Mesenteric fat pad (tissue), 1 donor: Measurements from ENCODE around the gene OPCML. TPM values are rescaled to one million over a fixed set of nuclear protein-coding genes. Genes with fewer than 3 reads are reported as not detected.

Experiments used
- DNase-seq: peaks from one replicate; pipeline ENCODE4 v3.0.0-alpha.2; 2020; ENCODE audit warnings: low spot score
- total RNA-seq: library from RNA; stranded (reverse); fragmentation: NEBNext Ultra II Directional; extraction: Animal tissue kit (Norgen Biotek cat#: 25700); gene quantifications from one replicate; pipeline ENCODE4 v1.2.1, GENCODE V29; 2021
- donor health status: DM: yes; HTN: yes; CAD: no.

Gene OPCML
- total RNA-seq, 1 donor from 2014 or later = 0.39 TPM

- no peak for DNase-seq
These were observed 887.6 kb downstream of the OPCML start for GRCh38 chr11:132644520-132645239.

- no peak for DNase-seq
These were observed 889.1 kb downstream of the OPCML start for GRCh38 chr11:132643239-132643638.

- no peak for DNase-seq
These were observed 891.3 kb downstream of the OPCML start for GRCh38 chr11:132640952-132641351.

DNA sequence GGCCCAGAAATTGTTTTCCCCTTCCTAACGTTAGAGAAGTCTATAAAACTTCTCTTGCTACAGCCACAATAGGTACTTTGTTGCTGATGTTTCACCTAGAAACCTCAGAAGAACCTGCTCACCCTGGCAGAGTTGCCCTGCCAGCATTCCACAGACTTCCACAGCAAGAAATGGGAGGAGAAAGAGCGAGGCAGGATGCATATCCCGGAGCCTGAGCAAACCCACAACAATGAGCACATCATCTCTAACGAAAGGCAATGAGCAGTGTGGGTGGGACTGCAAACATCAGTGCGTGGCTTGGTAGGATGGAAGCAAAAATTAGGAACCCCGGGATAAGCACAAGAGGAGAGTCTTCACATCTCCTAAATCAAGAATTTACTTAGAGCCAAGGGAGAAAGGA, 892.3 kb downstream of the OPCML start:
- no peak for DNase-seq

DNA sequence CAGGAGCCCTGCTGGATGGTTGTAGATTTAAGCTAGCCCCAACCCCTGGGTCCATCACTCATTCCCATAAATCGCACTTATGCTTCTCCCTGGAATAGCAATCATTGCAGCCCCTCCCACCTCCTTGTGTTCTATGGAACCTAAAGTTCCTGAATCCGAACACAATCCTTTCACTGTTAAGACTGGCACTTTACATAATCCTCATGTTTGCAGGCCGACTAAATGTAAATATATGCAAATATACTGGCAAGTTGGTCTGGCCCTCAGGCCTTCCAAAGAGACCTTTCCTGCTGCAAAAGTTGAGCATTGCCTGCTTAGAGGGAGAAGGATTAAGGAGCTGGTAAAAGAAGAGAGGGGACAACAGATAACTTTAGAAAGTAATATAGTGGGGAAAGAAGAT, 892.9 kb downstream of the OPCML start:
- no peak for DNase-seq

- no peak for DNase-seq
These were observed 893.9 kb downstream of the OPCML start for GRCh38 chr11:132638423-132638822.

GRCh38 chr11:132636523-132636922, 895.8 kb downstream of the OPCML start:
- no peak for DNase-seq

DNA sequence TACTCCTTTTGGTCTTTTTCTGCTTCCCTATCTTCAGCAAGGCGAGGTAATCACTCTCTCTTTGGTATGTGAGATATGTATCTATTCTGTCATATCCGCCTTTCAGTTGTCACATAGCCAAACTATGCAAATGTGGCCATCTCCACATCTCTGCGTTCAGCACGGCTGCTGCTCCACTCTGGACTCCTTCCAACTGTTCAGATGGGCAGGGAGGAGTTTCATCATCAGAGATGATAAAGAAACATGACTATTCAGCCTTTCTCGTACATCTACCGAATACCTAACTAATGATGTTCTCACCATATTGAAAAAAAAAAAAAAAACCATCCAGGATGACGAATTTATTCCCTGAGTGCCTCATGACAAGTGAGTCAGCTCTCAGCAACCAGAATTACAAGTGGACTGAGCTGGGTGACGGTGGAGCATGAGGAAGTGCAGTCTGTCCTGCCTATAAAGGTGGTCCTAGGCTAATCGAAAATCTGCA, 899.6 kb downstream of the OPCML start:
- no peak for DNase-seq

DNA sequence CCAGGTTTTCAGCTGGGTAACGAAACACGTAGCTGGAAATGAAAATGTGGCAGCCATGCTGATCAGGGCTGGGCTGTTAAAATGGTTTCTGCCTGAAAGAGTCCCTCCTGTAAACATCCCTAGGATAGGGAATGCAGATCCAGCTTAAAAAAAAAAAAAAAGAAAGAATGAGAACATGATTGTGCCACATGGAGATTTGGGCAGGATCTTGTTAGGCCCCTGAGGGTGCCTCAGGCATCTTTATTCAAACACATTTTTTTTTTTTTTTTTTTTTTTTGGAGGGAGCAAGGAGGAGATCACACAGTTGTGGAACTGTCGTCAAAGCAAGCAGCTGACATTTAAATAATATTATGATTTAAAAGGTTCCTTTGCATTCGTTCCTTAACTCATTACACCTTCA, 900.3 kb downstream of the OPCML start:
- no peak for DNase-seq

DNA sequence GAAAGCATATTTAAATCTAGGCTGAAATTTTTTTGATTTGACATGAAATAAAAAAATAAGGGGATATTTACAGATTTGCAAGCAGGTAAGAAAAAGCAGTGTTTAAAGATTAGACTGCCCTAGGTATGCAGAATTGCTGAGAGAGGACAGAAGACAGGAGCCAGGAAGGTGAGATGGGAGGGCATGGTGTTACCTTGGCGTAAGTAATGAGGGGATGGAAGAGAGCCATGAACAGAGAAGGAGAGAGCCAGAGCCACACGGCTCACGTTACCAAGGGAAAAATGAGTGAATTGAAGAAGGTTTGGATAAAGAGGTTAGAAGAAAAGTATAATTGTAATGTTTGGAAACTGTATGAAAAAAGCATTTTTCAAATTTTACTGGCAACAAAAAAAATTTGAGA, 904.3 kb downstream of the OPCML start:
- no peak for DNase-seq

- DNase-seq = no peak
These were observed 905.9 kb downstream of the OPCML start for GRCh38 chr11:132626446-132626845.

GRCh38 chr11:132623511-132623910, 908.8 kb downstream of the OPCML start:
- no peak for DNase-seq

DNA sequence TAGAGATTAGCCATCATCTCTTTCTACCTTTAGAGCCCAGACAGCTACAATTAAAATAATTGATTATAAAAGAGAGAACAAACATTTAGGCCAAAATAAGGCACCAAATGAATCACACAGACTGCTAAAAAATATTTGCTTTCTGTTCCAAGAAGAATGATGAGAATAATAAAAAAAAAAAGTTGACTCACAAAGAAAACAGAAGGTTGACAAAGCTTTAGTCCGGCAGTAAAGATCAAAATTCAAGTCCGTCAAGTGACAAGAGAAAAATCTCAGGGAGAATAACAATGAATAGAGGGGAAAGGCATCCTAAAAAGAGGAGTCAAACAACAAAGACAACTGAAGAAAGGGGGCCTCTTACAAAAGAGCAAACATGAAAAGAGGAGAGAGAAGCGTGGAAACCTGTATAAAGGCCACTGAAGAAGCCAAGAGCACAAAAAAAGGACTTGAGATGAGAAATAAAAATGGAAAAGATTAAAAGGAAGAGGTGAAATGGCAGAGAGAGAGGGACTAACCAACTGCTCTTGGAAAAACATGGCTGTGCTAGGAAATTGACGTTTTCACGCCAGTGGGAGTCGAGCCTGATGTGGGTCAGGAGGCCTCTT, 910.2 kb downstream of the OPCML start:
- DNase-seq = no peak

DNA sequence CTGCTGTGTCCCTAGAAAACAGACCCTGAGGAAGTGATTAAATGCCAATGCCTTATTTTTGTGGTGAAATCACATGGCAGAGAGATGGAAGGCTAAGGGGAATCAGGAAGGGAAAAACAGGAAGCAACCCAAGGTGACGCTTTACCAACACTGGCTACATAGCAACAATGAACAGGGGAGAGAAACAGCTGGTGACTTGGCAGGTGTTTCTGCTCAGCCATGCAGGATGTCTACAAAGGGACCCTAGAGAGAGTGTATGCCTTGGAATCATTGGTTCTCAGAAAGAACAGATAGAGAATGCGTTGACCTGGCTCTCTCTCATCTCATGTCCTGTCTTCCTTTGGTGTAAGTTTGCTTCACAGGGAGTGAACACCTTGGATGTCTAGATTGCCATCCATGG, 911.9 kb downstream of the OPCML start:
- DNase-seq = no peak

- no peak for DNase-seq
These were observed 921.5 kb downstream of the OPCML start for GRCh38 chr11:132610791-132611190.

DNA sequence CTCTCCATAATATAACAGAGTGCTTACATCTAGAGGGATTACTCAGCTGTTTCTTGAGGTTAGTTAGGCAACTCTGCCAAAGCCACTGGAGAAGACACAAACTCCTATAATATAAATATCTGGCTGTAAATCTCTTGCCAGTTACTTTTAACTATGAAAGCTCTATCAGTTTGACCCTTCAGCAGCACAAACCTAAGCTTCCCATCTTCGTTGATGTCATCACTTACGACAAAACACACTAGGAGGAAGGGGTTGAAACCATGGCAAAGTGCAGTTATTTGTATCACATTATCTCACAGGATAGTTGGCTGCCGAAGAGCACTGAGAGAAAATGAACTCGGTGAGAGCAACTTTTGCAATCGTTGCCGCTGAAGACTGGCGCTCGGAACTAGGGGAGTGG, 922.1 kb downstream of the OPCML start:
- DNase-seq = no peak

- no peak for DNase-seq
These were observed 924.7 kb downstream of the OPCML start for GRCh38 chr11:132607575-132607974.

GRCh38 chr11:132605825-132606570, 926.3 kb downstream of the OPCML start:
- DNase-seq = no peak

GRCh38 chr11:132604431-132604830, 927.9 kb downstream of the OPCML start:
- DNase-seq = no peak

DNA sequence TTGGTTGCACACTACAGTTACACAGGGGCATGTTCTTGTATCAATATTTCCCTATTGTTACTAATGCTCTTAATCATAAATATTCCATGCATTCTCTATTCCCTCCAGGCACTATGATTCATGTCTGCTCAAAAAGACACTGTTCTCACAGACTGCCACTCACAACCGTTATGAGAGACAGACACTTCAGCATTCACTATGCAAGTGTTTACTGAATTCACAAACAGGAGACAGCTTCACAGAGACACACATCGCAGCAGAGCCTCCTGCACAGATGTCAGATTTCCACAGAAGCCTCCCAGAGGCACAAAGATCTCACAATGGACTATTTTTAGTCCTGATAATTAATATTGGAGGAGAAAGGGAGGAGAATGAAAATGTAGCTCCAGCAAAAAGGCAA, 930.4 kb downstream of the OPCML start:
- DNase-seq = no peak

DNA sequence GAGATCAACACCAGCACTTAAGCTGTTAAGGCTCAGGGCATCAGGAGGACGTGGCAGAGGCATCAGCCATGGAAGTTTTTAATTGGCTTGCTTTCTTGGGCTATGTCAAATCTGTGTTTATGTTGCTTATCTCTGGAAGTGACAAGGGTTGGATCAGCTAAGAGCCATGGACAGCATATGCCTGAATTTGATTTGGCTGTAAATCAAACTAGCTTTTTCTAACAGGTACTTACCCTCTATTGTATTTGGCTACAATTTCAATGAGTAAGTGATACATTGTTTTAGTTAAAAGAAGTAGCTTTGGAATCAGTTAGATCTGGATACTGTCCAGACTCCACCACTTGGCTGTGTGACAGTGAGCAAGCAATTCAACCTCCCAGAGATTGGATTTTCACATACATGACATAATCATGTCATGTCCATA, 936.6 kb downstream of the OPCML start:
- no peak for DNase-seq

GRCh38 chr11:132595246-132595645, 937.1 kb downstream of the OPCML start:
- no peak for DNase-seq
